Nephron (organoid): ENCODE data around the gene FLVCR2.

Experiments used
- H3K27ac Mint-ChIP-seq, 3 experiments: 2 replicates each; pipeline ENCODE4 v1.8.0; 2020; ENCODE audit warnings: mixed read lengths in 3 of 3, mild to moderate bottlenecking in 2 of 3, moderate library complexity in 1 of 3
- H3K27me3 Mint-ChIP-seq: 2 replicates; pipeline ENCODE4 v1.8.0; 2021; ENCODE audit warnings: low read depth, mild to moderate bottlenecking, moderate library complexity, mixed read lengths
- H3K36me3 Mint-ChIP-seq: 2 replicates; pipeline ENCODE4 v1.8.0; 2020; ENCODE audit warnings: low read depth, mixed read lengths
- H3K4me1 Mint-ChIP-seq: 2 replicates; pipeline ENCODE4 v1.8.0; 2020; ENCODE audit warnings: mixed read lengths
- H3K4me3 Mint-ChIP-seq, 3 experiments: 2 replicates each; pipeline ENCODE4 v1.8.0; 2020; ENCODE audit warnings: mild to moderate bottlenecking in 3 of 3, mixed read lengths in 3 of 3, moderate library complexity in 2 of 3
- H3K9me3 Mint-ChIP-seq: 2 replicates; pipeline ENCODE4 v1.8.0; 2020; ENCODE audit warnings: mixed read lengths
- TF ChIP-seq, protein P1 (sequence below), 3 experiments: fragments of 200-600 bp; sonication (generic); IDR thresholded peaks; one replicate each; pipeline ENCODE4 v1.5.0; 2021; ENCODE audit warnings: antibody characterized with exemption in 3 of 3; ENCODE audit not compliant: unreplicated experiment in 3 of 3

Gene FLVCR2

DNA sequence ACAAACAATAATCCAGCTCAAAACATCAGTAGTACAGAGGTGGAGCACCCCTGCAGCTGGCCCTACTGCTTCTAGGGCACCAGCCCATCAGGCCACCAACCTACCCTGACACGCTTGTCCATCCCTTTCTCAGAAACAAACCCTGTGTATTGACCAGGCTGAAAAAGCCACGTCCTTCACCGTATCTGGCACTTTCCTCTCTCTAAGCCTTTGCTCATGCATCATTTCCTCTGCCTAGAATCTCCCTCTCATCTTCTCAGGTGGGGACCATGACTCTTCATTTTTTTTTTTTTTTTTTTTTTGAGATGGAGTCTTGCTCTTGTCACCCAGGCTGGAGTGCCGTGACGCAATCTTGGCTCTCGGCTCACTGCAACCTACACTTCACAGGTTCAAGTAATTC lies 25.3 kb upstream of the FLVCR2 start:
- TF ChIP-seq, protein P1, sequence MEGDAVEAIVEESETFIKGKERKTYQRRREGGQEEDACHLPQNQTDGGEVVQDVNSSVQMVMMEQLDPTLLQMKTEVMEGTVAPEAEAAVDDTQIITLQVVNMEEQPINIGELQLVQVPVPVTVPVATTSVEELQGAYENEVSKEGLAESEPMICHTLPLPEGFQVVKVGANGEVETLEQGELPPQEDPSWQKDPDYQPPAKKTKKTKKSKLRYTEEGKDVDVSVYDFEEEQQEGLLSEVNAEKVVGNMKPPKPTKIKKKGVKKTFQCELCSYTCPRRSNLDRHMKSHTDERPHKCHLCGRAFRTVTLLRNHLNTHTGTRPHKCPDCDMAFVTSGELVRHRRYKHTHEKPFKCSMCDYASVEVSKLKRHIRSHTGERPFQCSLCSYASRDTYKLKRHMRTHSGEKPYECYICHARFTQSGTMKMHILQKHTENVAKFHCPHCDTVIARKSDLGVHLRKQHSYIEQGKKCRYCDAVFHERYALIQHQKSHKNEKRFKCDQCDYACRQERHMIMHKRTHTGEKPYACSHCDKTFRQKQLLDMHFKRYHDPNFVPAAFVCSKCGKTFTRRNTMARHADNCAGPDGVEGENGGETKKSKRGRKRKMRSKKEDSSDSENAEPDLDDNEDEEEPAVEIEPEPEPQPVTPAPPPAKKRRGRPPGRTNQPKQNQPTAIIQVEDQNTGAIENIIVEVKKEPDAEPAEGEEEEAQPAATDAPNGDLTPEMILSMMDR (IDR thresholded peaks at IDR 0.05; ENCODE audit: unreplicated experiment in 3 of 3): no peak
- Mint-ChIP-seq H3K27ac (no peak overlapping the region), H3K4me3 (no peak overlapping the region), H3K36me3 (no peaks in the 10 kb centered on the region), H3K27me3 (peaks cover 9% of the 10 kb centered on the region), H3K9me3 (no peaks in the 10 kb centered on the region), H3K4me1 (no peaks in the 10 kb centered on the region)

DNA sequence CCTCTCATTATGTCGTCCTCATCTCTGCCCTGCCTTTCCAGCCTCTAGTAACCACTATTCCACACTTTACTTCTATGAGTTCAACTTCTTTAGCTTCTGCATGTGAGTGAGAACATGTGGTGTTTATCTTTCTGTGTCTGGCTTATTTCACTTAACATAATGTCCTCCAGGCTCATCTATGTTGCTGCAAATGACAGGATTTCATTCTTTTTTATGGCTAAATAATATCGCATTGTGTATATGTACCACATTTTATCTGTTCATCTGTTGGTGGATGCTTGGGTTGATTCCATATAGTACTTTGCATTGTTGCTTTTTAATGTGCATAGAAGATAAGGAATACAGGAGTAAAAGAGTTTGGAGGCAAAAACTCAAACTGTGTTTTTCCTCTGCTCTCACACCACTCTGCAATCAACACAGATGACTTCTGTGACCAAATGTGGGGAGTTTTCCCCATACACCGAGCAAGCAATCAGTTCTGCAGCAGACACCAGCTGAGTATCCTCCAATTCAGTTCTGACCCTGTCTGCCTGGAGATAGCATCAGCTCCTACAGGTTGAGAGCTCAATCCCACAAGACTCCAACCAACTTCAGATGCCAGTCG lies 24.6 kb upstream of the FLVCR2 start:
- Mint-ChIP-seq H3K4me3 (no peak overlapping the region), H3K4me1 (no peaks in the 10 kb centered on the region), H3K27me3 (peaks cover 9% of the 10 kb centered on the region), H3K27ac (no peak overlapping the region), H3K36me3 (no peaks in the 10 kb centered on the region), H3K9me3 (no peaks in the 10 kb centered on the region)
- TF ChIP-seq, protein P1 (IDR thresholded peaks at IDR 0.05; ENCODE audit: unreplicated experiment in 3 of 3): no peak

DNA sequence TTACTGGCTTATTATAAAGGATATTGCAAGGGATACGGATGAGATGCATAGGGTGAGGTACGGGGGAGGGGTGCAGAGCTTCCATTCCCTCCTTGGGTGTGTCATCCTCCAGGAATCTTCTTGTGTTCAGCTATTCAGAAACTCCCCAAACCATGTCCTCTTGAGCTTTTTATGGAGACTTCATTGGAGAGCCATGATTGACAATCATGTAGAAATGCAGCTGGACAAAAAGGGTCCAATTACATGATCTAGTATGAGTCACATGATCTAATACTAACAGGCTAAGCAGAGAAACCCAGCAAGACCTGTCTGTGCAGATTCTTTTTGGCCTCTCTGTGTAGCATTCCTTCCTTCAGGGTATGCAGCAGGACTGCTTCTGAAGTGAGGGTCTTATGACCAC lies 23.9 kb upstream of the FLVCR2 start:
- no peak overlapping the region for H3K4me3 Mint-ChIP-seq
- no peaks in the 10 kb centered on the region for H3K9me3 Mint-ChIP-seq
- no peaks in the 10 kb centered on the region for H3K36me3 Mint-ChIP-seq

DNA sequence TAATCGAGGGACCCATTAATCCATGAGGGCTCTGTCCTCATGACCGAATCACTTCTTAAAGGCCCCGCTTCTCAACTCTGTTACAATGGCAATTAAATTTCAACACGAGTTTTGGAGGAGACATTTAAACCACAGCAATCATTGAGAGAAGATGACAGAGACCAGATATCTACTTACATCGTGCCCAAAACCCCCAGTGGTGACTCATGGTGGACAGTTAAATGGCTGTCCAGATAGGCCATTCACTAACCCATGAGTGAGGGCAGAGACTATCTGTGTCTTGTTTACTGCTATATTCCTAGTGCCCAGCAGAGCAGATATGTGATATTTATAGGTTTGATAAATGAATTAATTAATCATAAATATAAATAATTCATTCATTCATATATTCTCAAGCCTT lies 20.0 kb upstream of the FLVCR2 start:
- no peaks in the 10 kb centered on the region for H3K4me1 Mint-ChIP-seq
- H3K27me3 Mint-ChIP-seq: peaks cover 36% of the 10 kb centered on the region
- H3K4me3 Mint-ChIP-seq: no peak overlapping the region
- H3K36me3 Mint-ChIP-seq: no peaks in the 10 kb centered on the region
- TF ChIP-seq, protein P1 (IDR thresholded peaks at IDR 0.05; ENCODE audit: unreplicated experiment in 3 of 3): no peak
- no peaks in the 10 kb centered on the region for H3K9me3 Mint-ChIP-seq
- H3K27ac Mint-ChIP-seq: no peak overlapping the region

More for the DNA sequence above, 23.9 kb upstream of the FLVCR2 start:
- TF ChIP-seq, protein P1 (IDR thresholded peaks at IDR 0.05; ENCODE audit: unreplicated experiment in 3 of 3): no peak
- Mint-ChIP-seq H3K27ac (no peak overlapping the region), H3K27me3 (peaks cover 11% of the 10 kb centered on the region), H3K4me1 (no peaks in the 10 kb centered on the region)

DNA sequence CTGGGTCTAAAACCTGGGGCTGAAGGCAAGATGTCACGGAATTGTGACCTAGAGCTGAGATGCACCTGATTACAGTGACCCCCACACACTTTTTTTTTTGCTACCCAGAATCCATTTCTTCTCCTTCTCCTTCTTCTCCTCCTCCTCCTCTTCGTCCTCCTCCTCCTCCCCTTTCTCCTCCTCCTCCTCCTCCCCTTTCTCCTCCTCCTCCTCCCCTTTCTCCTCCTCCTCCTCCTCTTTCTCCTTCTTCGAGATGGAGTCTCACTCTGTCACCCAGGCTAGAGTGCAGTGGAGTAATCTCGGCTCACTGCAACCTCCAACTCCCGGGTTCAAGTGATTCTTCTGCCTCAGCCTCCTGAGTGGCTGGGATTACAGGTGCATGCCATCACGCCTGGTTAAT lies 19.4 kb upstream of the FLVCR2 start:
- TF ChIP-seq, protein P1 (IDR thresholded peaks at IDR 0.05; ENCODE audit: unreplicated experiment in 3 of 3): no peak
- no peak overlapping the region for H3K4me3 Mint-ChIP-seq

DNA sequence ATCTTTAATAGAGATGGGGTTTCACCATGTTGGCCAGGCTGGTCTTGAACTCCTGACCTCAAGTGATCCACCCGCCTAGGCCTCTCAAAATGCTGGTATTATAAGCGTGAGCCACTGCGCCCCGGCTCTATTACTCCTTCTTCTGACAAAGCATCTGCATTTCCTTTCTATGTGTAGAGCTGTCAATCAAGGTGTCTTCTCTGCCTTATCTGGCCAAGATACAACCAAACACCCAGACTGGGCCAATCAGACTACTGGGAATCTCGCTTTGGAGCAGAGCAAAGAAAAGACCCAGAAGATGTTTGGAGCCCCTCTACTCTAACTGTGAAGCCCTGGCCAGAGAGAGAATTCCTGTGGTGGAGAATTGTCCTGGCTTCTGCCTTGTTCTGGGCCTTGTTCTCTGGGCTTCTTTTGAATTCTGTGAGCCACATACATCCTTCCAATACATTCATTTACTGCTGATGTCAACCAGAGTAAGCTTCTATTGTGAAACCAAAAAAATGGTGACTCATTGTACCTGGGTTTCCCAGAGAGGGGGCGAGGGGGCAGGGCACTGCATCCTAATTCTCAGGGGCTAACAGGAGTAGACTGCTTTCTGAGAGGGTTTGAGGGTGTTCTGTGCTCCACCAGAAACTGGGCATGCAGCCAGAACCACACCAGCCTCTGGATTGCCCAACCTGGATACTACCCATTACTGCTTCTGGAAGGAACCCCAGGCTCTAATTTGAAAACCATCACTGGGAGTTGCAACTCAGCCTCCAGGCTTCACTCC lies 18.8 kb upstream of the FLVCR2 start:
- no peak overlapping the region for H3K27ac Mint-ChIP-seq

More for the DNA sequence above, 19.4 kb upstream of the FLVCR2 start:
- Mint-ChIP-seq H3K4me1 (no peaks in the 10 kb centered on the region), H3K27me3 (peaks cover 33% of the 10 kb centered on the region), H3K36me3 (no peaks in the 10 kb centered on the region), H3K9me3 (no peaks in the 10 kb centered on the region), H3K27ac (no peak overlapping the region)

More for the DNA sequence above, 18.8 kb upstream of the FLVCR2 start:
- TF ChIP-seq, protein P1 (IDR thresholded peaks at IDR 0.05; ENCODE audit: unreplicated experiment in 3 of 3): no peak
- peaks cover 35% of the 10 kb centered on the region for H3K27me3 Mint-ChIP-seq
- H3K9me3 Mint-ChIP-seq: no peaks in the 10 kb centered on the region
- no peaks in the 10 kb centered on the region for H3K4me1 Mint-ChIP-seq
- no peak overlapping the region for H3K4me3 Mint-ChIP-seq
- no peaks in the 10 kb centered on the region for H3K36me3 Mint-ChIP-seq
